Gastrocnemius medialis (tissue), 4 donors: ENCODE data around the gene IQCK. TPM values are rescaled to one million over a fixed set of nuclear protein-coding genes. Genes with fewer than 3 reads are reported as not detected.

ENCODE experiments used
- ATAC-seq, 2 donors: fragments of 150-250 bp; one replicate each; pipeline ENCODE4 v1.9.1; 2016
- DNase-seq, 2 donors: peaks; one replicate each; pipeline ENCODE4 v3.0.0-alpha.2; 2019
- H3K27ac ChIP-seq, 4 donors: fragments of 200-600 bp; sonication (generic); 1 replicate in 1 of 4; 2 replicates in 3 of 4; pipeline ENCODE4 v1.5.1; 2016 to 2018; ENCODE audit warnings: mild to moderate bottlenecking in 2 of 4, moderate library complexity in 1 of 4
- H3K27me3 ChIP-seq, 3 donors: fragments of 200-600 bp; sonication (generic) in 2 of 3; 1 replicate in 1 of 3; 2 replicates in 2 of 3; pipeline versions ENCODE4 v1.5.1 to v1.6.0; 2016 to 2019; ENCODE audit warnings: mild to moderate bottlenecking in 1 of 3, moderate library complexity in 1 of 3
- H3K36me3 ChIP-seq, 2 donors: fragments of 200-600 bp; sonication (generic) in 1 of 2; one replicate each; pipeline ENCODE4 v1.5.1; 2017 to 2018
- H3K4me1 ChIP-seq, 2 donors: fragments of 200-600 bp; sonication (generic) in 1 of 2; one replicate each; pipeline ENCODE4 v1.5.1; 2016 to 2017; ENCODE audit warnings: mild to moderate bottlenecking in 2 of 2
- H3K4me3 ChIP-seq, 4 donors: fragments of 200-600 bp; sonication (generic) in 3 of 4; 1 replicate in 1 of 4; 2 replicates in 3 of 4; pipeline ENCODE4 v1.5.1; 2016 to 2019; ENCODE audit warnings: mild to moderate bottlenecking in 2 of 4
- H3K9me3 ChIP-seq, 3 donors: fragments of 200-600 bp; sonication (generic) in 2 of 3; 1 replicate in 1 of 3; 2 replicates in 2 of 3; pipeline ENCODE4 v1.5.1; 2016 to 2019
- CTCF ChIP-seq, 5 experiments: fragments of 450-650 bp in 3 of 5; fragments of 200-600 bp in 2 of 5; sonication (generic) in 2 of 5; IDR thresholded peaks in 4 of 5; conservative IDR thresholded peaks in 1 of 5; 1 replicate in 4 of 5; 2 replicates in 1 of 5; pipeline ENCODE4 v1.5.1; 2016 to 2019; ENCODE audit warnings: antibody characterized with exemption in 5 of 5, mild to moderate bottlenecking in 3 of 5, moderate library complexity in 3 of 5
- POLR2A ChIP-seq, 2 donors: fragments of 450-650 bp; IDR thresholded peaks; one replicate each; pipeline ENCODE4 v1.6.1; 2017; ENCODE audit warnings: antibody characterized with exemption in 2 of 2, mild to moderate bottlenecking in 2 of 2, moderate library complexity in 2 of 2
- in situ Hi-C, 4 donors: fragments of 200-750 bp; cut with MboI; loops; one replicate each; pipeline versions ENCODE4 v1.15.0 to v1.8.0; 2017; ENCODE audit warnings: low sequenced_read_pairs in 4 of 4
- intact Hi-C: fragments of 100-400 bp; cut with DNase I; formaldehyde crosslinking; loops from one replicate; pipeline ENCODE4 v1.15.1; 2023; ENCODE audit warnings: low total_unique reads
- total RNA-seq, 4 donors: library from RNA; depleted of rRNA; stranded (reverse); fragments of >200 nt; gene quantifications; one replicate each; pipeline versions ENCODE4 v1.1.0 to v1.2.3, GENCODE V29; 2016

The IQCK gene
- total RNA-seq, 4 donors from 2014 or later, result 8.3 to 17.3 (median 9.4) TPM

DNA sequence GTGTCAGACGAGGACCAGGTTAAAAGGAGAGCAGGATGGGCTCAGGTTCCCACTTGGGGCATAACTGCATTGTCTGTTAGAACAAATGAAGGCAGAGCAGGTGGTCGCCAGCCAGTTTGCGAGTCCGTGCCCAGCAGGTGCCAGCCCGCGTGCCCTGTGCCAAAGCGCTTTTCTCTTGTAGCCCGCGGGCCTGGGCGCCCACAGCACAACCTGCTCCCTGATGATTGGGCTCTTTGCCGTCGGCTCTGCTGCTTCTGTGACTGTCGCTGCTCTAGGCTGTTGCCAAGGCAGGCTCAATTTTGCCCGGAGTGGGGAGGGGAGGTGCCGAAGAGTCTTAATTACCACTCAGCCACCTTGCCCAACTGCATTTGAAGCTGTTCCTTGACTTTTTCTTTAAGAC lies 21.1 kb upstream of the IQCK start:
- H3K4me3 ChIP-seq, result no peak overlapping the region
- H3K36me3 ChIP-seq, result peaks cover 0 to 24% of the 10 kb centered on the region in 2 donors
- DNase-seq (no peak), ATAC-seq (no peak)
- in situ Hi-C loops, result loop anchor here in 2 of 4 donors (5.0 to 25.0 kb wide), 2 partner anchors 190 kb away; partner anchors contain the start of gene GPRC5B (in 1 of the 2)
- peaks cover 28 to 54% of the 10 kb centered on the region in 2 donors for H3K4me1 ChIP-seq
- intact Hi-C loops, result no loop called here
- peak overlapping the region; percentile 68 to 77 (median 74) for H3K27ac ChIP-seq
- no peaks in the 10 kb centered on the region for H3K27me3 ChIP-seq
- TF ChIP-seq POLR2A (IDR thresholded peaks at IDR 0.05) (no peak), CTCF (IDR thresholded peaks at IDR 0.05 in 4 of 5, conservative IDR thresholded peaks at IDR 0.05 in 1 of 5) (no peak)
- no peaks in the 10 kb centered on the region for H3K9me3 ChIP-seq

GRCh38 chr16:19697756-19698318 lies 20.2 kb upstream of the IQCK start:
- intact Hi-C loops, result loop anchor here (2.0 kb wide), 1 partner anchor 21 kb away; the partner anchor contains the start of genes IQCK and KNOP1
- H3K36me3 ChIP-seq, result peaks cover 0 to 27% of the 10 kb centered on the region in 2 donors
- no peak for ATAC-seq
- H3K4me3 ChIP-seq, result no peak overlapping the region
- peak overlapping the region; percentile 54 to 77 (median 74) for H3K27ac ChIP-seq
- no peak for TF ChIP-seq POLR2A (IDR thresholded peaks at IDR 0.05)
- no peak for TF ChIP-seq CTCF (IDR thresholded peaks at IDR 0.05 in 4 of 5, conservative IDR thresholded peaks at IDR 0.05 in 1 of 5)
- in situ Hi-C loops, result loop anchor here in 2 of 4 donors (5.0 to 25.0 kb wide), 2 partner anchors 189 kb away; partner anchors contain the start of gene GPRC5B (in 1 of the 2)
- DNase-seq, result no peak
- H3K27me3 ChIP-seq, result no peaks in the 10 kb centered on the region
- H3K9me3 ChIP-seq, result no peaks in the 10 kb centered on the region
- peaks cover 28 to 54% of the 10 kb centered on the region in 2 donors for H3K4me1 ChIP-seq

GRCh38 chr16:19698480-19699465 lies 19.3 kb upstream of the IQCK start:
- Histone ChIP-seq H3K27me3 (no peaks in the 10 kb centered on the region), H3K4me1 (peaks cover 28 to 54% of the 10 kb centered on the region in 2 donors), H3K9me3 (no peaks in the 10 kb centered on the region), H3K36me3 (peaks cover 0 to 30% of the 10 kb centered on the region in 2 donors), H3K4me3 (no peak overlapping the region), H3K27ac (peak overlapping the region; percentile 54 to 77 (median 74))
- intact Hi-C loops, result loop anchor here (2.0 kb wide), 1 partner anchor 20 kb away; the partner anchor contains the start of genes IQCK and KNOP1
- no peak for TF ChIP-seq CTCF (IDR thresholded peaks at IDR 0.05 in 4 of 5, conservative IDR thresholded peaks at IDR 0.05 in 1 of 5)
- in situ Hi-C loops, result loop anchor here in 2 of 4 donors (5.0 to 25.0 kb wide), 2 partner anchors 189 kb away; partner anchors contain the start of gene GPRC5B (in 1 of the 2)
- ATAC-seq, result peak; percentile 68 to 79
- DNase-seq, result no peak

GRCh38 chr16:19699472-19699871 lies 18.6 kb upstream of the IQCK start:
- DNase-seq, result no peak
- no peaks in the 10 kb centered on the region for H3K9me3 ChIP-seq
- H3K36me3 ChIP-seq, result peaks cover 0 to 27% of the 10 kb centered on the region in 2 donors
- H3K4me1 ChIP-seq, result peaks cover 32 to 58% of the 10 kb centered on the region in 2 donors
- TF ChIP-seq CTCF (IDR thresholded peaks at IDR 0.05 in 4 of 5, conservative IDR thresholded peaks at IDR 0.05 in 1 of 5) (no peak), POLR2A (IDR thresholded peaks at IDR 0.05) (no peak)
- no peaks in the 10 kb centered on the region for H3K27me3 ChIP-seq
- in situ Hi-C loops (loop anchor here in 2 of 4 donors (5.0 to 25.0 kb wide), 2 partner anchors 188 kb away; partner anchors contain the start of gene GPRC5B (in 1 of the 2)), intact Hi-C loops (loop anchor here (2.0 kb wide), 1 partner anchor 19 kb away; the partner anchor contains the start of genes IQCK and KNOP1)
- ATAC-seq, result no peak
- H3K4me3 ChIP-seq, result no peak overlapping the region
- peak overlapping the region in 3 of 4 donors; percentile 72 to 77 (median 75) for H3K27ac ChIP-seq
